Renal pelvis (tissue), 4 donors: ENCODE results near the gene PDZRN3. TPM values are rescaled to one million over a fixed set of nuclear protein-coding genes. Genes with fewer than 3 reads are reported as not detected.

Experiments used
- DNase-seq: peaks from one replicate; pipeline ENCODE4 v3.0.0-alpha.2; 2013
- polyA plus RNA-seq, 3 donors: library from polyadenylated mRNA; unstranded; fragments of 120-200 nt; gene quantifications; one replicate each; pipeline ENCODE4 v1.2.1, GENCODE V29; 2013; ENCODE audit not compliant: insufficient read length in 3 of 3

PDZRN3 gene
- polyA plus RNA-seq, 3 donors, result 36.8 to 39.3 (median 37.8) TPM

DNA sequence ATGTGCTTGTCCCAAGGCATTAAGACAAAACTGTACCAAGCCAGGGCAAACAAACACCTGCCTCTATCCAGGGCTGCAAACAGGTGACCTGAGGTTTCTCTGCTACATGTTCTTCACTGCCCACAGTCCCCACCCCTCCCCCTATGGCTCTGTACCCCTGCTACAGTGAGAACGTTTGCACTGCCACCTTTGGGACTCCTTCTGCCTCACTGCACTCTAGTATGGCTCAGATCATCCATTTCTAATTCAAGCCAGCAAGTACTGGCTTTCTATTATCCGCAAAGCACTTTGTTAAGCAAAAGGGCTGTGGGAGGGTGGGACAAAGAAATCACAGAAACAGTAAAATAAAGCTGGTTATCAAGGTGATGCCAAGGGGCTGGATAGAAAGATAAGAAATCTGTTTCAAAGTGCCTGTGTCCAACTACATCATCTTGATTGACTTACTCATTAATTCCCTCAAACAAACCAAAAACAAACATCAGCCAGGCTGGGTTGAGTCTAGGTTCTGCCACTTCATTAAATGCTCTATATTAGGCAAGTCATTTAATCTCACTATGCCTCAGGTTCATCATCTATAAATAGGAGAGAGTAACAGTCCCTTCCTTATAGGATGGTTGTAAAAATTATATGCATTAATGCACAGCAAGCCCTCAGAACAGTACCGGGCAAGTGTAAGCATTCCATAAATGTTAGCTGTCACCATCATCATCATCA lies 95.3 kb downstream of the PDZRN3 start:
- no peak for DNase-seq

DNA sequence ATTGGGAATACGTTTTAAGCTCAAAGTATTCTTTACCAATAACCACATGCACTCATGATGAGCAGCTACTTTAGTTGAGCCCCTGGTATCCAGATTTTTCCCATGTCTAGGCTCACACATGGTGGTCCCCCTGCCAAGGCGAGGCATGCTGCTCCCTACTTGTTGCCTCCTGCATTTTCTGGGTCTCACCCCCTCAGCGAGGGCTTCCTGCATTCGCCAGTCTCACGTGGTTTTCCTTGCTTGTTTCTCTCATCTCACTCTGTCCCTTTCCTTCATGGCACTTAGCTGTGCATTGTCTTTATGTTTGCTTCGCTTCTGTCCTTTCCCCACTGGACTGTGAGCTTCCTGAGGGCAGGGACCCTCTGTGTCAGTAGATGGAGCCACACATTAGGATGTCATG lies 99.2 kb downstream of the PDZRN3 start:
- DNase-seq, result no peak

DNA sequence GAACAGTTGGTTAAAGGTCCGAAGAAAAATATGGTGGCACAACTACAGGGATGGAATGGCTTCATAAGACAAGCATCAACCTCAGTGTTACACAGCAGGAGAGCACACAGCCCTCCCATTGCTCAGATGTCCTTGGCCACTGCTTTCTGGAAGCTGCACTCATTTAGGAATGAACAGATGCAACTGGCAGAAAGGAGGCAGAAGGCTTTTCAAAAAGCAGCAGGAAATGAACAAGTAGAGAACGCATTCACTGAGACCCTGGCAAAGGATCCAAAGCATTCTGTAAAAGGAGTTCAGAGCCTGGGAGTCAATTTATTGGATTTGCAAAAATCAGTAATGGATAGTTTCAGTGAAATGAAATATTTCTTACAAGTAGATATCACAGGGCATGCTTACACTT lies 101.1 kb downstream of the PDZRN3 start:
- no peak for DNase-seq

DNA sequence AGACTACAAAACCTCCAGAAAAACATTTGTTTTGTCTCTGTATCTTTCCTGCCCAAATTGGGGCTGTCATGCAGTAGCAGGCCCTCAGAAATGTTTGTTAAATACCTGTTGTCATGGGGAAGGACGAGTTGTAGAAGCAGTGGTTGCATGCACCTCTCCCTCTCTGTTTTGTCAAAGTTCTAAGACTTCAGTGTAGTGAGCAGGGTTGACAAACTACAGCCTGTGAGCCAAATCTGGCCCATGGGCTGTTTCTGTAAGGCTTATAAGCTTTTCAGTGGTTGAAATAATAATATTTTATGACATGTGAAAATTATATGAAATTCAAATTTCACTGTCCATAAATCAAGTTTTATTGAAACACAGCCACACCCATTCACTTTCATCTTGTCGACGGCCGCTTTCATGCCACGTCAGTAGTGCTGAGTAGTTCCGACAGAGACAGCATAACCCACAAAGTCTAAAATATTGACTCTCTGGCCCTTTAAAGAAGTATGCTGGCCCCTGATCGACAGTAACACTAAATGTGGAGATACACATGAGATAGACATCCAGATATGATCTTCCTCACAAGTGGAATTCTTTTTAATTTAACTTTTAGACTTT lies 102.9 kb downstream of the PDZRN3 start:
- no peak for DNase-seq

DNA sequence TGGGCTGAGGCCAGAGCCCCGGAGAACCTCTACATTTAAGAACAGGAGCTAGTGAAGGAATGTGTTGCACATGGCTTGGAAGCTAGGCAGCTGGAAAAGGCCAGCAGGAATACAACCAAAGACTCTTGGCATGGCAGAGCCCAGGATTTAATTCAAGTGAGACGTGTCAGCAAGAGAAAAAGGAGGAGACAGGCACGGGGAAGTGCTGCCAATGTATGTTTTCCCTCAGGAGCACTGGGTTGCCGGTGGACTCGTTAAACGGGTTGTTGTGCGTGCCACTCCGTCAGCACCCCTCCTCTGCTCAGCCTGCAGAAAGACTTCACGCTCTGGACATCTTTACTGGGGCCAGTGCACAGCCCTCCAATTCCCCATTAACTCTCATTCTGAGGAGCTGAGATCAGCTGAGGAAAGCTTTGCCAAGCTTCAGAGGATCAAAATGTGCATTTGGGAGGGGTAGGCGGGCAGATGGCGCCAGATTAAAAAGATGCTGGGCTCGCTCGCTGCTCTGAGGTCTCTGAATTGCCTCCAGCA lies 103.7 kb downstream of the PDZRN3 start:
- no peak for DNase-seq

DNA sequence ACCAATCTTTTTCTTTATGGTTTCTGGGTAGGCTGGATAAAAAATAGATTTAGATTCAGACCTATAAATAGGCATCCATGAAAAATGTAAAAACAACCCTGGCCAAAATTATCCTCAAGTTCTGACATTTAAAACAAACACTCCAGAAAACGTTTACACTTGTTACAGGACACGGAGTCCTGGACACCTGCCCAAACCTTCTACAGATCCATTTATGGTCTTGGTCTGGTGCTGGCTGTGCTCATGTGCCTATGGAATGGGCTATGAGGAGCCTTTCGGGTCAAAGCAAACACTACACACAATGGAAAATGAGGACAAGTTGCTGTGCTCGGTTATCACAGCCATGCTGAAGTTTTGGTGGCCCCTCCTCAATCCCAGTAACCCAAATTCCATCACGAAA lies 108.1 kb downstream of the PDZRN3 start:
- DNase-seq, result no peak

DNA sequence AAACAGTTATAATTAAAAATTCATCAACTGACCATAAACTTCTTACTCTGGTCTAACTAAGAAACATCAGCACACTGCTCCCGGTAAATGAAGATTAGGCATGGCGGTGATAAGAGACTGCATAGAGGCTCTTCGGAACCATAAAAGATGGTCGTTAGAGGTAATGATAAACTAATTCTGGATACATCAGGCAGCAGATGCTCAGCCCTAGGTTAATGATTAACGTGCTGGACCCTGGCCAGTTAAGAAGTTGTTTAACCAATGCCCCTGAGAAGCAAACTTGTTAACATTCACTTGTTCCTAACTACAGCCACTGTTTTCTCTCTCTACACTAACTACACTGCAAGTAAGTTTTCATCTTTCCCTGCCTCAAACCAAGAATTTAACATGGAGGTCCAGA lies 111.5 kb downstream of the PDZRN3 start:
- DNase-seq, result peak; percentile 65

DNA sequence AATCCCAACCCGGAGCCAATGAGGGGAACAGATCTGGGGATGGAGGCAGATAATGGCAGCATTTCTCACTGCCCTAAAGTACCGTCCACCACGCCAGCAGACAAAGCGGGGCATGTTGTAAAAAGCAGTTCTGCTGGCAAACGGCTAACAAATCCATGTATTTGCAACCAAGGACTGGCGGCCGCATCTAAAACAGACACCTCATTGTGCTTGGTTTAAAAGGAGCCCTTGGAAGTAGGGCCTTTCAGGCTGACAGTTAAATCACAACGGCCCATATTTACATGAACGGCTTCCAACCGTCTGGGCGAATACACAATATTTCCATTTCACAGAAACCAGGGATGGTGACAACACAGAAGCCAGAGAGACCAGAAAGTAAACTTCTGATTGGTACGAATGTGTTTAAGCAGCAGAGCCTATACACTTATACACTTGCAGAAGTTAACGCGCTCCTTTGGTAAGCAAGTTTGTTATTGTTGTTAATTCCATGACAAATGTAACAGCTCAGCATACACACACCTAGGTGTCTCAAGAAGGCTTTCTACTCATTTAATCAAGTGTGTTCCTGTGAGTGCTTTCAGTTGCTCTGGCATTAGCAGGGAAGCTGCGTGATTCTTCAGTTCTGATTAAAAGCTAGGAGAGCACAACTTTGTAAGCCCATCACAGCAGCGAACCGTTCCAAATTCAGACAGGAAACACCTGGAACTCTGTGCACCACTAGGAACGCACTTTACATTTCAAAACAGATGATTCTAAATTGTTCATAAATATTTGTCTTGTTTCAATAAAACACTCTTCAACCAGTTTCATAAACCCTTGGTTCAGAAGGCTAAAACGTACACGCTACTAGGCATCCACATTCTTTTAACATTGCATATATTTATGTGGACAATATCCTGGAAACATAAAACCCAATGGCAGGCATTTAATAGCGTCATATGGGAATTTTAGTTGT lies 112.9 kb downstream of the PDZRN3 start:
- no peak for DNase-seq

DNA sequence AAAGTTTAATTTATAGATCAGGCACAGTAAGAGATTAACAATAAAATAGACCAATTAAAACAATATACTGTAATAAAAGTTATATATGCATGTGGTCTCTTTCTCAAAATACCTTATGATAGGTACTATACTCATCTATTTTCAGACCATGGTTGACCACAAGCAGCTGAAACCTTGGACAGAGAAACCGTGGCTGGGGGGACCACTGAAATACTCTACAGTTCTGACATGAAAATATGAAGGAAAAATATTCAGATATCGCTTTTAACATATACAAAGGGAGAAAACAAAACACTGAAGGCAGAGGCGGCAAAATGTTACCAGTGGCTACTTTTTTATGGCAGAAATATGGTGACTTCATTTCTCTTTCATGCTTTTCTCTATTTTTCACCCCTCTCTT lies 114.0 kb downstream of the PDZRN3 start:
- DNase-seq, result no peak

DNA sequence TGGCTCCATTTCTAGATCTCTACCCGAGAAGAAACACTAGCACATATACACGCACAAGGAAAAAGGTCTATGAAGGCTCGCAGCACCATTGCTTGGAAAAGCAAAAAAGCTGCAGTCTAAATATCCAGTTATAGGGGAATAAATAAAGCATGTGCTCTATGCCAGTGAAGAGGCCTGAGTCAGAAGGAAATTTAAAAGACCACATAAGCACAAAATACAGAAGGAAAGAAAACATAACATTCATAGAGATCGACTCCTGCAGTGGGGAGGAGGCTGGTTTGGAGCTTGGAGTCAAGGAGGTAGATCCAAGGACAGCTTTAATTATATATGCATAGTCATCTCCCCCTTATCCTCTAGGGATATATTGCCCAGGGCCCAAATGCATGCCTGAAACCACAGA lies 114.4 kb downstream of the PDZRN3 start:
- DNase-seq, result no peak

DNA sequence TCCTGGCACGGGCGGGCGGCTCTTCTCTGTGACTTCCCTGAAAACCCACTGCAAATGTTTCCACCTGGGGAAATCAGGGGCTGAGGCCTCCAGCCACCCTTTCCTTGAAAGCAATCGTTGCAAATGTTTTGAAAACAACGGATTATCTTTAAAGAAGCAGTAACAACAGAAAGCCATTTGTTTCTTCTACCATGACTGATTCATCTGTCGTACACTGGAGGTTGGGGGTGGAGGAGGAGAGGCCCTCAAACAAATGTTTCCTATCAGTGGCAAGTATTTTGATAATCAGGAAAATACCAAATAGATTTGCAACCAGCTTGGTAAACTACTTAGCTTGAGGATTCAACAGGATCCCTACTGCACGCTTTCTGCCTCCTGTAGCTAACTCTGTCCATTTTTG lies 114.9 kb downstream of the PDZRN3 start:
- DNase-seq, result no peak

DNA sequence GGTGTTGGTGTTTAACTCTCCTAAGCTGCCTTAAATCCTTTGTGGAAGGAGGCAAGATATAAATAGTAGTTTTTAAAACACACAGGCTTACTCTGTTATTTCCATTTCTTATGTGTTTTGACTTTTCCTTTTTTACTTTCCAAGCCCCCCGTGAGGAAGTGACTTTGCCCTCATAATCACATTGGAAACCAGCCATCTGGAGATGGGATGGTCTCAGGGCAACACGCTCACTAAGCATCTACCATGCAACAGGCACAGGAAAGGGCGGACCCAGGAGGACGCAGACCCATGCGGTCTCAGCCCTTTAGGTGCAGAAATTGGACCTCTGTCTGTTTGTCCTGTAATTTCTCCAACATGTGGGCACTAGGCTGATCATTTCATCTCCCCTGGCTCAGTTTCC lies 115.7 kb downstream of the PDZRN3 start:
- no peak for DNase-seq

DNA sequence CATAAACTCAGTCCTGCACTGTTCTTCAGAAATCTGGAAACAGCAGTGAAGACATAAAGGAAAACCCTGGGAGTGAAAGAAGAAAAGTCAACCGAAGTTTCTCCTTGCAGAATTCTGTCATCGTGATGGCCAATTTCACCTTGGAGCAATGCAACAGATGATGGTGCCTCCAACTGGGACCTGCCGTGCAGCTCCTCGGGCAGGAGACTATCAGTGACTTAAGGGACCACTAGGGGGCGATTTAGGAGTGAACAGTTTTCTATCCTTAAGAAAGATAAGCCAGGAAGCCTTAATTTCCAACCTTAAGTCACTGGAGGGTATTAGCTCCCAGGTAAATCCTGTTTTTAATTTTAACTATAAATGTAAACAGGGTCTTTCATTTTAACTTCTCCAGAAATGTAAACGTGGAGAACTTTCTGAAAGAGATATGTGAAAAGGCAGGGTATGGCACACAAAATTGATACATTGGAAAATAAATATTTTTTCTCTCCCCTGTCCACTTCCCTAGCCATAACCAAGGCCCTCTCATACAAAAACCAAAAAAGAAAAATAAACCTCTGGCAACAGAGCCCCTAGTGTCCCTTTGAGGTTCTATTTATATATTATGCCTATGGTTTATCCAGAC lies 116.3 kb downstream of the PDZRN3 start:
- peak; percentile 65 for DNase-seq

DNA sequence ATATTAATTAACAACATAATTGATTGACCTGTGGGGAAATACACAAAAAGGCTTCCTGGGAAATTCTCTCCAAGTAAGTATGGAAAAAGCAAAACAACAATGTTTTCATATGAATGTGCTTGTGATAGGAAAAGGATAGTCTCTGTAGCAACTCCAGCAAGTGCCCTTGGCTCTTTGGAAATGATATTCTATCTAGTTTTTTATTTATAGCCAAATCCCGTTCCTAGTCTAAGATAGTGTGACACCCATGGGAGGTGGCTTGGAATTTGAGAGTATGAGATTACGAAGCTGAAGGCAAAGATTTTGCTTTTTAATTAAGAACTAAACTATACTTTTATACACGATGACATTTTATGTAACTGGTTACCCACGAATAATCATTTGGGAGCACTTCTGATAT lies 119.9 kb downstream of the PDZRN3 start:
- no peak for DNase-seq

DNA sequence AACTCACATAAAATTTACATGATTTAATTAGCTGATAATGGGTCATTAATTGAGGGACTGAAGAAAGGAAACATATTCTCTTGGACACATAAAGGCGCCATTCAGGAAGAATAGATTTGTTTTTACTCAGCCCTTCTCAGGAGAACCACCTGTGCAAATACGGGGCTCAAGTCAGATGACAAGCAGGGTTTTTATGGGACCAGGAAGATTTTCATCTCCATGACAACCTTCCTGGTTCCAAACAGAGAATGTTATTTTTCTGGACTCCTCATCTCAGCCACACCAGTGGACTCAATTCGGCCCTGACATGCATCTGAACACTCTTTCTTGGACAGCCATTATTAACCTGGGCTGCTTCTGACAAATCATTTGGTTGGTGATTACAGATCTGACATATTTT lies 120.5 kb downstream of the PDZRN3 start:
- no peak for DNase-seq

DNA sequence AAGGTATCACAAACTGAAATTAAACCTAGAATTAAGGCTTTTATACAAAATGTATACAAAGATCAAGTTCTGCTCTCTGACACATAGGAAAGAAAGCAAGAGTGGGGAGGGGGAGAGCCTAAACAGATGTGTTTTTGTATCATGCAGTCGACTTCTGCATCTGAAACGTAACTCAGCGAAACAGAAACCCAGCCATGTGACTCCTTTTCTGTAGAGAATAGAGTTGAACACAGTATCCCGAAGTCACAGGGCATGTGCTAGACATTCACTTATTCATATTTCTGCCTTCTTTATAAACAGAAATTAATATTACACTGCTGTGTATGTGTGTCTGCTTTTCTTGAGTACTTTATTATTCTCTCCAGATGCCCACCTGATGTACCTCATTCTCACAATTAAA lies 121.0 kb downstream of the PDZRN3 start:
- DNase-seq, result no peak

DNA sequence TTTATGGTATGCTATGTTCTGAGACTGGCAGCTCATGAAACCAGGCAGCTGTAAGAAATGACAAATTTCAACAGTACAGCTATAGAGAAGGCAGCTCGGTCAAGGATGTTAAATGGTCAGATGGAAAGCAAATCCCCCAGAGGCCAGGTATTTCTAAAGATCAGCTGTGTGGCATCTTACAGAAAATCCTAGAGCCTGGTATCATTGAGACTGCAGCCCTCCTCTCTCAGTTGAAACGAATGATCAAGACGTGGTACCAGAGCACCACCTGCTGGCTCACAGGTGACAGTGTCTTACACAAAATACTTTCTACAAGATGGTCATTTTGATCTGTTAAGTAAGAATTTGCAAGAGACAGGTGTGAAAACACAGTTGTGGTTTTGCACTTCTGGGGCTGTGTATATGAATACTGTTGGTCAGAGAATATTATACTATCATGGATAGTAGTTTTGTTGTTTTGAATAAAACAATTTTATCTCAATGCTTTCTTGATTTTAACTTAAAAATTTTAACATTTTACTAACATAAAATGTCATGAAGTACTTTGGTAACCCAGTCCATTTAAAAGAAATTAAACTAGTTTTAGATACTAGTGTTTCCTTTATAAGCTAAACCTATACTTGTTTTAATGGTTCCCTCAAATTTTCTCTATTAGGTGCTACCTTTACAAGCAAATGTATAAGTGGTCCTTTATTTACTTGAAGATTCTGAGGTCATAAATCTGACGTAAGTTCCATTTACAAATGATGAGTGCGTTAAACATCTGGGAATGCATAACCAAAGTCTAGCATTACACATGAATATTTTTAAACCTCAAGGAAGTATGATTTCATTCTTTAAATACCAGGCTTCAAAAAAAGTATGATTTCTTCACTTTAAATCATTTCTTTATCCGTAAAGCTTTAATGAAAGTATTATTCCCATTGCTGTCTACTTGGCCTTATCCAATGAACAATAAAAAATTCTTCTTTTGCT lies 121.8 kb downstream of the PDZRN3 start:
- DNase-seq, result peak; percentile 79

DNA sequence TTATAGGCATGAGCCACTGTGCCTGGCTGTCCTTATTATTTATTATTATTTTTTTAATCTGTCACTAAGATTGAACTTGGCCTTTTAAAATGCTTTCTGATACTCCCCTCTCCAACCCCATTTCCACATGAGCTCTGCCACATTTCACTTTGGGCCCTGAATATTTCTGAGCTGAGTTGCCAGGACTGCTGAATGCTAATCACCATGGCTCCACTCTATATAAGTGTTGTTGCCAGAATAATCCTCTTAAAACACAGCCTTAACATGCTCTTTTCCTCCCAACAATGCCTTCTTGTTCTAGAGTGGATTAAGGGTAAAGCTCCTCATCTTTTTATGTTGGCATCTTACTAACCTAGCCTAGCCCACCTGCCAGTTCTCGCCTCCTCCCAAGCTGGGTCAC lies 124.4 kb downstream of the PDZRN3 start:
- no peak for DNase-seq

DNA sequence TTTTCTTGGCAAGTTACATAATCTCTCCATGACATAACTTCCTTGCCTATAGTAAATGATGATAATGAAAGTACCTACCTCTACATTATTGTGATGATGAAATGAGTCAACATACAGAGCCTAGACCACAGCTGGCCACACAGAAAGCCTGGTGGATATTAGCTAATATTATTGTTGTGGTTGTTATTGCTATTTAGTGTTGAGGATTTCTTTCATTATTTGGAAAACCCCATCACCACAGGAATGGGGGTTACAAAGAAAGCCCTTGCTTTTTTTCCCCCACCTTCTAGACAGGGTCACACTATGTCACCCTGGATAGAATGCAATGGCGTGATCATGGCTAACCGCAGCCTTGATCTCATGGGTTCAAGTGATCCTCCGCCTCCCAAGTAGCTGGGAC lies 125.0 kb downstream of the PDZRN3 start:
- no peak for DNase-seq

DNA sequence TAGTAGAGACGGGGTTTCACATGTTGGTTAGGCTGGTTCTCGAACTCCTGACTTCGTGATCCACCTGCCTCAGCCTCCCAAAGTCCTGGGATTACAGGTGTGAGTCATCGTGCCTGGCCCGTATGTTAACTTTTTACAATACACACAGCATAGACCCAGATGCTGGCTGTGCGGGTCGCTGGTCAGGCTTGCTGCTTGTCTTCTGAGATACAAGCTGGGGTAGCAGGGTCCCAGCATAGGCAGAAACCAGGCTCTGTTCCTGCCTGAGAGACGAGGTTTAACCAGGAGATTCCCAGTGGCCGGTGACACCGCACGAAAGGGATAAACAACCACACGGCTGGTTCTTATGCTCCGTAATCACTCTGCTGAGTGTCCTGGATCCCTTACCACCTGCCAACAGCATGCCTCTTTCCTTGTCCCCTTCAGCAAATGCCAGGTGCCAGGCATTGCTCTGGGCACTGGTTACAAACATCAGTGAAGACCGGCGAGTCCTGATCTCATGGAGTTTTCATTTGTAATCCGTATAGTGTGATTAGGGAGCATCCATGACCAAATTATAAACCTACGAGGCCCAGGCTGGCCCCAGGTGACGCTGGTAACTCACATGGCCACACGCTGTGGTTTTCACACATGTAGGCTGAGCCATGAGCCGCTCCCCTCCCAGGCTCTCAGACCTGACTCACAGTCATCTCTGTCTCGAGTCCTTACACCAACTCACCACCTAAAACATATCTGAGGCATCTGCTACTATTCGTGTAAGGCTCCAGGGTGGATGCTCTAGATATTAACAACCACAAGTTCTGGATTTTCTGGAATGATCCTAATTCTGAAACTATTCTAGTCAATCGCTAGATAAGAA lies 125.7 kb downstream of the PDZRN3 start:
- no peak for DNase-seq
